Measurements from ENCODE around the gene ZMYND10. TPM values are rescaled to one million over a fixed set of nuclear protein-coding genes. Genes with fewer than 3 reads are reported as not detected.

ZMYND10 gene
- total RNA-seq, 1 experiment from 2014 or later = 1.4 TPM

DNA sequence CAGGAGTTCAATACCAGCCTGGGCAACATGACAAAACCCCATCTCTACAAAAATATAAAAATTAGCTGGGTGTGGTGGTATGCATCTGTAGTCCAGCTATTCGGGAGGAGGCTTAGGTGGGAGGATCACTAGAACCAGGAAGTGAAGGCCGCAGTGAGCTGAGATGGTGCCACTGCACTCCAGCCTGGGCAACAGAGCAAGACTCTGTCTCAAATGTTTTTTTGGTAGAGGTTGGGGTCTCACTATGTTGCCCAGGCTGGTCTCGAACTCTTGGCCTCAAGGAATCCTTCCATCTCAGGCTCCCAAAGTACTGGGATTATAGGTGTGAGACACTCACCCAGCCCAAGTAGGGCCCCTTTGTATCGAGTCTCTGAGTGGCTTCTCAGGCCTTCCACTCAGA is 51.4 kb downstream of the ZMYND10 start:
- no peak overlapping the region for H3T11ph ChIP-seq (ENCODE audit: low read length)
- no peak overlapping the region for H3K18ac ChIP-seq (ENCODE audit: insufficient read length, low read depth, low read length)
- H2BK120ac ChIP-seq (ENCODE audit: low read depth, low read length, poor library complexity, severe bottlenecking) = no peak overlapping the region
- no peaks in the 10 kb centered on the region for H3K79me1 ChIP-seq (ENCODE audit: insufficient read depth, low read depth, low read length, poor library complexity, severe bottlenecking)
- H2BK20ac ChIP-seq (ENCODE audit: low read depth, low read length, poor library complexity, severe bottlenecking) = no peak overlapping the region
- no peak overlapping the region for H3K4ac ChIP-seq (ENCODE audit: low read depth, low read length)
- H2AFZ ChIP-seq (ENCODE audit: low read length) = no peak overlapping the region
- H2AK5ac ChIP-seq (ENCODE audit: insufficient read length, low read length) = no peak overlapping the region
- H3K9ac ChIP-seq (ENCODE audit: extremely low read depth, insufficient read length, low read length) = no peak overlapping the region
- no peaks in the 10 kb centered on the region for H3K27me3 ChIP-seq (ENCODE audit: insufficient read depth, low read length)
- Mint-ChIP-seq H3K27ac (no peak overlapping the region), H3K36me3 (ENCODE audit: insufficient read depth in 1 of 3, low read depth in 3 of 3) (peaks cover 15 to 28% (median 19%) of the 10 kb centered on the region in 3 experiments; a peak in 6 of 7 replicates), H3K4me3 (no peak overlapping the region; a peak in 1 of 5 replicates), H3K27me3 (ENCODE audit: low read depth) (no peaks in the 10 kb centered on the region), H3K4me1 (peaks cover 15 to 16% of the 10 kb centered on the region in 2 experiments), H3K9me3 (no peaks in the 10 kb centered on the region; a peak in 1 of 5 replicates)
- H4K20me1 ChIP-seq (ENCODE audit: control insufficient read depth, insufficient read depth, insufficient read length) = no peaks in the 10 kb centered on the region
- no peak overlapping the region for H3K4me2 ChIP-seq (ENCODE audit: insufficient read depth, insufficient read length, low read length)
- H3K14ac ChIP-seq (ENCODE audit: insufficient read depth, low read length) = no peak overlapping the region
- no peaks in the 10 kb centered on the region for H3K4me1 ChIP-seq (ENCODE audit: insufficient read depth, low read length)
- no peak overlapping the region for H3K23ac ChIP-seq (ENCODE audit: insufficient read length, low read depth, low read length)
- no CpG with 5 or more reads among the region's 4 CpGs for WGBS (ENCODE audit: extremely low coverage, insufficient read length, low lambda C conversion rate)
- H4K91ac ChIP-seq (ENCODE audit: insufficient read length, low read depth, low read length) = no peak overlapping the region
- no peak overlapping the region for H4K8ac ChIP-seq (replicated peaks; ENCODE audit: insufficient read length, low read depth, low read length)
- no peak overlapping the region for H4K5ac ChIP-seq (ENCODE audit: insufficient read length, low read depth, low read length)
- no peak overlapping the region for H2BK5ac ChIP-seq (ENCODE audit: insufficient read length, low read length)
- no peak overlapping the region for H2BK12ac ChIP-seq (ENCODE audit: insufficient read length, low read depth, low read length)
- no peaks in the 10 kb centered on the region for H3K9me3 ChIP-seq (ENCODE audit: control insufficient read depth, low read depth, low read length)
- H3K56ac ChIP-seq (ENCODE audit: insufficient read length, low read depth, low read length) = no peak overlapping the region
- H2BK15ac ChIP-seq (ENCODE audit: low read depth, low read length) = no peak overlapping the region
- peaks cover 11% of the 10 kb centered on the region for H3K23me2 ChIP-seq (ENCODE audit: insufficient read length, low read depth, low read length, poor library complexity, severe bottlenecking)
- TF ChIP-seq, protein P1, sequence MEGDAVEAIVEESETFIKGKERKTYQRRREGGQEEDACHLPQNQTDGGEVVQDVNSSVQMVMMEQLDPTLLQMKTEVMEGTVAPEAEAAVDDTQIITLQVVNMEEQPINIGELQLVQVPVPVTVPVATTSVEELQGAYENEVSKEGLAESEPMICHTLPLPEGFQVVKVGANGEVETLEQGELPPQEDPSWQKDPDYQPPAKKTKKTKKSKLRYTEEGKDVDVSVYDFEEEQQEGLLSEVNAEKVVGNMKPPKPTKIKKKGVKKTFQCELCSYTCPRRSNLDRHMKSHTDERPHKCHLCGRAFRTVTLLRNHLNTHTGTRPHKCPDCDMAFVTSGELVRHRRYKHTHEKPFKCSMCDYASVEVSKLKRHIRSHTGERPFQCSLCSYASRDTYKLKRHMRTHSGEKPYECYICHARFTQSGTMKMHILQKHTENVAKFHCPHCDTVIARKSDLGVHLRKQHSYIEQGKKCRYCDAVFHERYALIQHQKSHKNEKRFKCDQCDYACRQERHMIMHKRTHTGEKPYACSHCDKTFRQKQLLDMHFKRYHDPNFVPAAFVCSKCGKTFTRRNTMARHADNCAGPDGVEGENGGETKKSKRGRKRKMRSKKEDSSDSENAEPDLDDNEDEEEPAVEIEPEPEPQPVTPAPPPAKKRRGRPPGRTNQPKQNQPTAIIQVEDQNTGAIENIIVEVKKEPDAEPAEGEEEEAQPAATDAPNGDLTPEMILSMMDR (conservative IDR thresholded peaks at IDR 0.05) = no peak
- H3K27ac ChIP-seq (ENCODE audit: insufficient read length, low read depth, low read length) = no peak overlapping the region
- DNase-seq = no peak
- peaks cover 3% of the 10 kb centered on the region; the same call in 1 of the 2 replicates for H3K79me2 ChIP-seq (ENCODE audit: insufficient read depth, low read length)
